ACC112 (cell line): Measurements from ENCODE around the gene DLL4.

ENCODE experiments used
- H2AFZ ChIP-seq: fragments of 200-600 bp; sonication (generic); one replicate; pipeline ENCODE4 v1.6.0; 2017; ENCODE audit warnings: antibody characterized with exemption, low read length; ENCODE audit not compliant: unreplicated experiment
- H3K27ac ChIP-seq: fragments of 200-600 bp; sonication (generic); 2 replicates; pipeline ENCODE4 v1.5.1; 2014; ENCODE audit warnings: low read depth, mild to moderate bottlenecking, antibody characterized with exemption, low read length, moderate library complexity
- H3K27me3 ChIP-seq: fragments of 200-600 bp; sonication (generic); 2 replicates; pipeline ENCODE4 v1.6.1; 2014; ENCODE audit warnings: mild to moderate bottlenecking, antibody characterized with exemption, low read length, moderate library complexity, mixed read lengths; ENCODE audit not compliant: insufficient read depth
- H3K36me3 ChIP-seq: fragments of 200-600 bp; sonication (generic); 2 replicates; pipeline ENCODE4 v1.6.1; 2016; ENCODE audit warnings: mild to moderate bottlenecking, antibody characterized with exemption, low read length, moderate library complexity, mixed read lengths; ENCODE audit not compliant: insufficient read depth
- H3K4me1 ChIP-seq: fragments of 200-600 bp; sonication (generic); one replicate; pipeline ENCODE4 v1.6.1; 2016; ENCODE audit warnings: low read length, mixed read lengths; ENCODE audit not compliant: insufficient read depth, unreplicated experiment, control insufficient read depth
- H3K4me3 ChIP-seq: fragments of 200-600 bp; sonication (generic); 2 replicates; pipeline ENCODE4 v1.5.1; 2014; ENCODE audit warnings: mild to moderate bottlenecking, low read depth, low read length
- H3K79me2 ChIP-seq: fragments of 200-600 bp; sonication (generic); one replicate; pipeline ENCODE4 v1.6.0; 2016; ENCODE audit warnings: low read length; ENCODE audit not compliant: control insufficient read depth, unreplicated experiment, insufficient read depth

DLL4 gene

DNA sequence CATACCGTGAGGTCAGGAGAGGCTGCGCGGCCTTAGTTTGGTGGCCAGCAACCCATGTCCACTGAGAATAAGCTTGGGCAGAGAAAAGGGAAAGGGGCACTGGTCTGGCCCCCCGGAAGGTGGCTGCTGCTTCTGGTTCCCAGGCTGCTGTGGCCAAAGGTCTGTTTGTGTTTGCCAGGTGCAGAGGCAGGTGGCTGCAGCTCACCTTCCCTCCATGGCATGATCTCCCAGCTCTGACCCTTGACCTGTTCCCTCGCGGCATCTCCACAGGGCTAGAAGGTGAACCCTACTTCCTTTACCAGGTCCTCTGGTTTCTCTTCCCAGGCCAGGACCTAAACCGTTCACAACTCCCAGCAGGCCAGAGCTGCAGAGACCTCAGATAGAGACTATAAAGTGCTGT lies 21.0 kb upstream of the DLL4 start:
- Histone ChIP-seq H3K79me2 (no peaks in the 10 kb centered on the region), H2AFZ (no peak overlapping the region), H3K4me3 (no peak overlapping the region), H3K36me3 (peaks cover 10% of the 10 kb centered on the region; the same call in 1 of the 2 replicates), H3K4me1 (peaks cover 32% of the 10 kb centered on the region), H3K27me3 (no peaks in the 10 kb centered on the region), H3K27ac (no peak overlapping the region)

DNA sequence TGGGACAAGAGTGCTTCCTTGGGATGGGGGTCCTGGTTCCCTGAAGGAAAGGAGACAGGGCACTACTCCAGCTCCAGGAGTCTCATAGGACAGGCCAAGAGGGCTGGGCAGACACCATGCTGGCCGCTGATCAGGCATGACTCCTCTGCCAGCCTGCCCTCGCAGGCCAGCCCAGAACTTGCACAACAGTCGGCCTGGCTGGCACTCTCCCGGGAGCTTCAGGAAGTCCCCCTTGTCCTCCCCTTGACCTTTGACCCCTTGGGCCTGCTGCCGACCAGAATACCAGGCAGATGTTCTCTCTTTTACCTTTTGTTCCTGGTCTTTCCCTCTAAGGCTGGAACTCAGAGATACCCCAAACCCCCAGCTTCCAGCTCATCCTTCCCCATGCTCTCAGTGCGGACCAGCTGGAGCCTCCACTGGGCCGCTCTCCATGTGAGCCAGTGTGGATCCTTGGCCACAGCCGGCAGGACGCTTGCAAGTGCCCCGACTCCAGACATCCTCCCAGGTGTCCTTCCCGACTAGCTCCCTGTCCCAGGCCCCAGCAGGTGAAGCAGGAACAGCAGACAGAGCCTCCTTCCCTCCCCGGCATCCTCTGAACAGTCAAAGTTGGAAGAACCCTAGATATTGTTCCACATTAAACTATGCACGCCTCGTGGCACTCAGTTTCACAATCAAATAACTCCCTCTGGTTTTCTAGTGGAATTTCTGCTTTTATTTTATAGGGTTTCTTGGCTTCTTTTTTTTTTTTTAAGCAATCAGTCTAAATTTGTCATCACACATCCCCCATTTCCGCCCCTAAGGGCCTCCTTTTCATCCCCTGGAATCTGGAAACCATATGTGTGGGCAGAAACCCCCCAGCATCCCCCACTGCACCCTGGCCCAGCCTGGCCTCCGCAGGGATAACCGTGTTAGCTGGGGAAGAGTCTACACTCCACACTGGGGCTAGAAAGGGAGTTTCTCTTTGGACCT lies 19.2 kb upstream of the DLL4 start:
- no peaks in the 10 kb centered on the region for H3K36me3 ChIP-seq
- H3K27me3 ChIP-seq, result no peaks in the 10 kb centered on the region
- H3K4me3 ChIP-seq, result no peak overlapping the region
- no peaks in the 10 kb centered on the region for H3K79me2 ChIP-seq
- peaks cover 32% of the 10 kb centered on the region for H3K4me1 ChIP-seq
- no peak overlapping the region for H3K27ac ChIP-seq
- H2AFZ ChIP-seq, result no peak overlapping the region

DNA sequence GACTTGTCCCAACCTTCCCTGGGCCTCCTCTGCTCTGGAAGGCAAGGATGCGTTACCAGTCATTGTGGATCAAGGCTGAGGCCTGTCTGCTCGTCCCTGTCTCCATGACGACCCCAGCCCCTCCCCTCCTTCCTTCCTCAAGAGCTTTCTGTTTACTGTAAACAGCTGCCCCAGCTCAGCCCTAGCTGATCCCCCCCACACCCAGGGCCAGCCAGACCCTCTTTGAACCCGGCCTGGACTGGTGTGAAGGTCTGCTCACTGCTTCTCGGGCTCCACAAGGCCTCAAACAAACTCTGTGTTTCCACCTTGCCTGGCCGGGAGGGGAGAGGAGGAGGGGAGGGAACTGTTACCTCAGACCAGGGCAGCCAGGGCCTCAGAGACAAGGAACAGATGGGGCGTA lies 18.0 kb upstream of the DLL4 start:
- Histone ChIP-seq H3K79me2 (no peaks in the 10 kb centered on the region), H3K36me3 (no peaks in the 10 kb centered on the region), H3K4me1 (peaks cover 25% of the 10 kb centered on the region), H3K27ac (no peak overlapping the region), H3K4me3 (no peak overlapping the region), H2AFZ (no peak overlapping the region), H3K27me3 (no peaks in the 10 kb centered on the region)

DNA sequence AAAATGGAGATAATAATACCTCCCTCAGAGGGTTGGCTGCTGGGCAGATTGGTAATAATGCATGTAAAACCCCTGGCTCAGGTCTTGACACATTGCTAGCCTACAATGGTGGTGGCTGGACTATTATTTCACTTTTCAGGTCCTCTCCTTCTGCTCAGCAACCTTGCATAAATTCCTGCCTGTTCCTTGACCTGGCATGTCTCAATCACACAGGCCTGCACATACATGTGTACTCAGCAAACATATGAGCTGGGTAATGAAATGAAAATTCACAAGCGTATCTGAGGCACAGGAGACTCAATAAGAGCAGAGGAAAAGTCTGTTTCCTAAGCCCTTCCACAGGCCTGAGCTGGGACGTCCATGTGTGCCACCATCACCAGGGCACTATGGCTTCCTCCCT lies 17.4 kb upstream of the DLL4 start:
- Histone ChIP-seq H2AFZ (no peak overlapping the region), H3K27ac (no peak overlapping the region), H3K27me3 (no peaks in the 10 kb centered on the region), H3K36me3 (no peaks in the 10 kb centered on the region), H3K4me3 (no peak overlapping the region), H3K79me2 (no peaks in the 10 kb centered on the region), H3K4me1 (peaks cover 21% of the 10 kb centered on the region)

DNA sequence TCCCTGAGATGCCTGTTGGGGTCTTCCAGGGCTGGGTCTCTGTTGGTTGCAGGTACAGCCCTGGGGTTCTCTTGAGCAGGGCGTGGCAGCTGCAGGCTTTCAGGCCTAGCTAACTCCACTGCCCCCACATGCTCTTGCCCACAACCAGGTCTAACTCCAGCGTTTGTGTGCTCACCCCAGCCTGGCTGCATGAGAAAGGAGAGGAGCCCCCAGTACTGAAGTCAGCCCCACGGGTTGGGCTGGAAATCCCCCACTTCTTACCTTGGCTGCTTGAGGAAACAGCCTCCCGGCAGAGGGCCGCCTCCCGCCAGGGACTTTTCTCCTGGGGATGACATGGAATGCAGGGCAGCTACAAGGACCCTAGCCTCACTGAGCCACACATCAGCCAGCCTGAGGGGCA lies 16.7 kb upstream of the DLL4 start:
- Histone ChIP-seq H3K36me3 (no peaks in the 10 kb centered on the region), H3K79me2 (no peaks in the 10 kb centered on the region), H2AFZ (no peak overlapping the region), H3K4me3 (no peak overlapping the region), H3K27ac (no peak overlapping the region), H3K4me1 (peaks cover 13% of the 10 kb centered on the region), H3K27me3 (no peaks in the 10 kb centered on the region)

DNA sequence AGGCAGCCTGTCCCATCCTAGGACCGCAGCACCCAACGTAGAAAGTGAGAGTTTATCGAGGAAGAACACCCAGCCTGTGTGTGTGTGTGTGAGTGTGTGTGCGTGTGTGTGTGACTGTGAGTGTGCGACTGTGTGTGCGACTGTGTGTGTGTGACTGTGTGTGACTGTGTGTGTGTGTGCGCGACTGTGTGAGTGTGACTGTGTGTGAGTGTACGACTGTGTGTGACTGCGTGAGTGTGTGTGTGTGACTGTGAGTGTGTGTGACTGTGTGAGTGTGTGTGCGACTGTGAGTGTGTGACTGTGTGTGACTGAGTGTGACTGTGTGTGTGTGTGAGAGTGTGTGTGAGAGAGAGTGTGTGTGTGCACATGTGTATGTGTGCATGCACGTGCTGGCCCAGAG lies 15.1 kb upstream of the DLL4 start:
- no peak overlapping the region for H2AFZ ChIP-seq
- H3K79me2 ChIP-seq, result no peaks in the 10 kb centered on the region
- H3K4me3 ChIP-seq, result no peak overlapping the region
- H3K4me1 ChIP-seq, result peaks cover 12% of the 10 kb centered on the region
- no peak overlapping the region for H3K27ac ChIP-seq
- H3K36me3 ChIP-seq, result no peaks in the 10 kb centered on the region
- H3K27me3 ChIP-seq, result no peaks in the 10 kb centered on the region

DNA sequence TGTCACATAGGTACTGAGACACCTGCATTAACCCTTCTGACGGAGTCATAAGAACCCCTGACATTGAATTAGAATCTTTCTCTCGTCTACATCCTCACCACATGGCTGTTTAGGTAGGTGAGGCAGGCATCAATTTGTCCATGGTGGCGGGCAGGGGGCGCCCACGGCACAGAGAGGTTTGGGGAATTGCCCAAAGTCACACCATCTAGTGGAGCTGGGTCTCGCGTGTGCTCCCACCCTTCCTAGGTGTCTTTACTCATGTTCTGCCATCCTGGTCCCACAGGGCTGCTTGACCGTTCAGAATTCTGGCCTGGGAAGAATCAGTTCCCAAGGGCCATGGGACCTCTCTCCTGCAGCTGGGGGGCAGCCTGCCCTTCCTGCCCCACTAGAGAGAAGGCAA lies 14.7 kb upstream of the DLL4 start:
- Histone ChIP-seq H3K36me3 (no peaks in the 10 kb centered on the region), H3K4me3 (no peak overlapping the region), H3K4me1 (peaks cover 11% of the 10 kb centered on the region), H2AFZ (no peak overlapping the region), H3K79me2 (no peaks in the 10 kb centered on the region), H3K27me3 (no peaks in the 10 kb centered on the region), H3K27ac (no peak overlapping the region)

DNA sequence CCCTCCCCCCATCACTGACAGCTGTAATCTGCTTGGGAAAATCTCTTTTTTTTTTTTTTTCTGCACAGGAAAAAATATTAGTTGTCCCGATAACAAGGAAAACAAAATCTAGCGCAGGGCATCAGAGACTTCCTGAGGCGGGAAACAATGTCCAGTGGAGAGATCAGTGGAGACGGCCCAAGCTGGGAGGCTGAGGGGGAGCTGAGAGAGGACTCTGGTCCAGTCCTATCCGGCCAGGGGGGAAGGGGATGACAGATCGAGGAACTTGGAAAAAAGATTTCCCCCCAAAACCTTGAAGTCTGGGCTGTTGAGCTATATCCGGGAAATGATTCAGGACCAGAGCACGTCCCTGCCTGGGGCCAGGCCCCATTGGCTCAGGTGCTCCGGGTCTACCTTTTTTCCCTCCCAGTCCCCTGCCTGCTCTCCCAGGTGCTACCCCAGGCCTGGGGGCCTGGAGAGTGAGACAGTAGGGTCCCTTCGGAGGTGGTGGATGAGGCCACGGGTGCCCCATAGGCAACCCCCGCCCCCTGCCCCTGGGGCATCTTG lies 14.0 kb upstream of the DLL4 start:
- no peak overlapping the region for H3K4me3 ChIP-seq
- H2AFZ ChIP-seq, result no peak overlapping the region
- no peaks in the 10 kb centered on the region for H3K79me2 ChIP-seq
- no peaks in the 10 kb centered on the region for H3K36me3 ChIP-seq
- peaks cover 5% of the 10 kb centered on the region for H3K4me1 ChIP-seq
- H3K27ac ChIP-seq, result no peak overlapping the region
- no peaks in the 10 kb centered on the region for H3K27me3 ChIP-seq

DNA sequence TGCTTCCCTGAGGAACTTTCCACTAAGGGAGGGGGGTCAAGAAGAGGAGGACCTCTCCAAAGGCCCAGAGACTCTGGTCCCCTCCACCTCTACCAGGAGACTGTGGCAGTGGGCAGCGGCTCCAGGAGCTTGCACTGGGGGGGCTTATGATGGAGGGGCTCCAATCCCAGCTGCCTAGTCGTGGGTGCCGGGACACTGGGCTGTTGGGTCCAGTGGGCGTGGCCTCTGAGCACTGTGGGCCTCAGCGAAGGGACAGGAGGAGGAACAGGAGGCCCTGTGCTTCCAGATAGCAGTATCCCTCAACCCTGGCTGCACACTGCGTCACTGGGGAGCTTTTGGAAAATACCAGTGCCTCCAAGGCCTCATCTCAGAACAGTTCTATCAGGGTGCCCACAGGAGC lies 13.5 kb upstream of the DLL4 start:
- no peak overlapping the region for H2AFZ ChIP-seq

DNA sequence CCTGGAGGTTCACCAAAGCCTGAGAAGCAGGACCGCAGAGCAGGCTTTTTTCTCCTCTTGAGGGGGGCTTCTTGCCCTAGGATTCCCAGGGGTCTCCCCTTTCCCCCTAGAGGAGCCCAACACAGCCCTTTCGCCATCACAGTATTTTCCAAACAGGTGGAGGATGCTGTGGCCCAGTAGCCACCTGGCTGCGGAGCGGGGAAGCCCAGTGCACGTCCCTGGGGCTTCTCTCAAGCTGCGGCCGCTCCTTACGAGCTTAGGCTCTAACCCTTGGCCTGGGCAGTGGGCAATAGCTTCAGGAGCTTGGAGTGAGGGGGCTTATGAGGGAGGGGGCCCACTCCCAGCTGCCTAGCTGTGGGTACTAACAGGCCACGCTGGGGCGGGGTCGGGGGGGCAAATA lies 11.6 kb upstream of the DLL4 start:
- Histone ChIP-seq H3K79me2 (no peaks in the 10 kb centered on the region), H2AFZ (no peak overlapping the region), H3K36me3 (no peaks in the 10 kb centered on the region), H3K27me3 (no peaks in the 10 kb centered on the region), H3K4me1 (no peaks in the 10 kb centered on the region), H3K27ac (no peak overlapping the region), H3K4me3 (no peak overlapping the region)

More for the DNA sequence above, 13.5 kb upstream of the DLL4 start:
- Histone ChIP-seq H3K79me2 (no peaks in the 10 kb centered on the region), H3K36me3 (no peaks in the 10 kb centered on the region), H3K27ac (no peak overlapping the region), H3K4me3 (no peak overlapping the region), H3K4me1 (no peaks in the 10 kb centered on the region), H3K27me3 (no peaks in the 10 kb centered on the region)
